Skeletal muscle cell (primary cell): ENCODE data around the gene ARHGEF6.
A peak's percentile ranks its signal among the peaks of the same experiment; 100 is the strongest.
"Not testable (repeated sequence)": the region's sequence is repeated elsewhere in the genome, so short reads cannot be mapped to it uniquely, and the experiment has no call there.

Experiments
- DNase-seq: peaks from one replicate; pipeline ENCODE4 v3.0.0-alpha.2; 2010; ENCODE audit warnings: low read depth
- H3K4me3 ChIP-seq: 2 replicates; pipeline ENCODE4 v1.5.1; 2011; ENCODE audit warnings: low read depth, mild to moderate bottlenecking, control low read depth, low read length, moderate library complexity

Gene ARHGEF6

GRCh38 chrX:136784231-136784630, 3.5 kb upstream of the ARHGEF6 start:
- H3K4me3 ChIP-seq = no peak overlapping the region
- no peak for DNase-seq

- no peak overlapping the region for H3K4me3 ChIP-seq
- DNase-seq = no peak
These were observed 2.4 kb upstream of the ARHGEF6 start for GRCh38 chrX:136783159-136783558.

GRCh38 chrX:136781180-136781797, 557 bp upstream of the ARHGEF6 start:
- no peak for DNase-seq
- H3K4me3 ChIP-seq = no peak overlapping the region

- H3K4me3 ChIP-seq = peak overlapping the region; percentile 29
- DNase-seq = no peak
These were observed 491 bp downstream of the ARHGEF6 start for GRCh38 chrX:136780241-136780640.

GRCh38 chrX:136779346-136779781, 1.4 kb downstream of the ARHGEF6 start:
- no peak for DNase-seq
- no peak overlapping the region for H3K4me3 ChIP-seq

GRCh38 chrX:136778916-136779315, 1.8 kb downstream of the ARHGEF6 start:
- DNase-seq = no peak

GRCh38 chrX:136778020-136778419, 2.7 kb downstream of the ARHGEF6 start:
- DNase-seq = no peak
- H3K4me3 ChIP-seq = no peak overlapping the region

More at GRCh38 chrX:136778916-136779315, 1.8 kb downstream of the ARHGEF6 start:
- no peak overlapping the region for H3K4me3 ChIP-seq

- no peak overlapping the region for H3K4me3 ChIP-seq
- DNase-seq = no peak
These were observed 7.1 kb downstream of the ARHGEF6 start for GRCh38 chrX:136773648-136774047.

- H3K4me3 ChIP-seq, DNase-seq: not testable (repeated sequence)
These were observed 8.9 kb downstream of the ARHGEF6 start for GRCh38 chrX:136771869-136772268.

GRCh38 chrX:136768469-136769084, 12.2 kb downstream of the ARHGEF6 start:
- peak; percentile 90 for DNase-seq
- H3K4me3 ChIP-seq = no peak overlapping the region

GRCh38 chrX:136767104-136767941, 13.4 kb downstream of the ARHGEF6 start:
- peak overlapping the region; percentile 58 for H3K4me3 ChIP-seq
- DNase-seq = no peak

- peak overlapping the region; percentile 58 for H3K4me3 ChIP-seq
- no peak for DNase-seq
These were observed 14.0 kb downstream of the ARHGEF6 start for GRCh38 chrX:136766785-136767103.

- no peak for DNase-seq
- peak overlapping the region; percentile 58 for H3K4me3 ChIP-seq
These were observed 14.8 kb downstream of the ARHGEF6 start for GRCh38 chrX:136765821-136766356.

GRCh38 chrX:136764206-136764605, 16.5 kb downstream of the ARHGEF6 start:
- DNase-seq = no peak
- no peak overlapping the region for H3K4me3 ChIP-seq

- DNase-seq = no peak
- H3K4me3 ChIP-seq = no peak overlapping the region
These were observed 17.8 kb downstream of the ARHGEF6 start for GRCh38 chrX:136762820-136763452.

- no peak overlapping the region for H3K4me3 ChIP-seq
- DNase-seq = no peak
These were observed 19.3 kb downstream of the ARHGEF6 start for GRCh38 chrX:136761421-136761820.

GRCh38 chrX:136759968-136760367, 20.8 kb downstream of the ARHGEF6 start:
- H3K4me3 ChIP-seq = no peak overlapping the region
- DNase-seq = no peak

GRCh38 chrX:136755411-136755810, 25.3 kb downstream of the ARHGEF6 start:
- H3K4me3 ChIP-seq = no peak overlapping the region
- DNase-seq = no peak

GRCh38 chrX:136754651-136755050, 26.1 kb downstream of the ARHGEF6 start:
- peak; percentile 49 for DNase-seq
- no peak overlapping the region for H3K4me3 ChIP-seq

- no peak for DNase-seq
- no peak overlapping the region for H3K4me3 ChIP-seq
These were observed 27.9 kb downstream of the ARHGEF6 start for GRCh38 chrX:136752796-136753195.
